Raji (cell line): ENCODE results near the gene C5orf22.

Source experiments
- POLR2A ChIP-seq: IDR thresholded peaks from 2 replicates; pipeline ENCODE4 v1.6.1; 2011; ENCODE audit warnings: low read depth, low read length, control low read depth; ENCODE audit not compliant: insufficient read depth

Gene C5orf22

GRCh38 chr5:31534527-31535046 lies 2.5 kb downstream of the C5orf22 start:
- no peak for TF ChIP-seq POLR2A

- TF ChIP-seq POLR2A, result no peak
Observed at GRCh38 chr5:31536873-31537272, 4.8 kb downstream of the C5orf22 start.

GRCh38 chr5:31537349-31537748 lies 5.2 kb downstream of the C5orf22 start:
- no peak for TF ChIP-seq POLR2A

- TF ChIP-seq POLR2A, result no peak
Observed at GRCh38 chr5:31537851-31538250, 5.8 kb downstream of the C5orf22 start.

GRCh38 chr5:31551878-31552277 lies 19.8 kb downstream of the C5orf22 start:
- no peak for TF ChIP-seq POLR2A

- TF ChIP-seq POLR2A, result no peak
Observed at GRCh38 chr5:31553863-31554262, 21.8 kb downstream of the C5orf22 start.

GRCh38 chr5:31554552-31554951 lies 22.5 kb downstream of the C5orf22 start:
- no peak for TF ChIP-seq POLR2A

- no peak for TF ChIP-seq POLR2A
Observed at GRCh38 chr5:31556461-31556860, 24.4 kb downstream of the C5orf22 start.

- TF ChIP-seq POLR2A, result no peak
Observed at GRCh38 chr5:31559942-31560341, 27.8 kb downstream of the C5orf22 start.

- TF ChIP-seq POLR2A, result no peak
Observed at GRCh38 chr5:31561946-31562345, 29.8 kb downstream of the C5orf22 start.

GRCh38 chr5:31563216-31563615 lies 31.1 kb downstream of the C5orf22 start:
- no peak for TF ChIP-seq POLR2A

- no peak for TF ChIP-seq POLR2A
Observed at GRCh38 chr5:31568302-31568835, 36.3 kb downstream of the C5orf22 start.

GRCh38 chr5:31569068-31569467 lies 37.0 kb downstream of the C5orf22 start:
- TF ChIP-seq POLR2A, result no peak

GRCh38 chr5:31573494-31574142 lies 41.5 kb downstream of the C5orf22 start:
- TF ChIP-seq POLR2A, result no peak

- no peak for TF ChIP-seq POLR2A
Observed at GRCh38 chr5:31574772-31575171, 42.7 kb downstream of the C5orf22 start.

GRCh38 chr5:31577438-31577837 lies 45.3 kb downstream of the C5orf22 start:
- no peak for TF ChIP-seq POLR2A

- no peak for TF ChIP-seq POLR2A
Observed at GRCh38 chr5:31579558-31579957, 47.5 kb downstream of the C5orf22 start.
